K562 (cell line): ENCODE measurements around the gene LMO7. TPM values are rescaled to one million over a fixed set of nuclear protein-coding genes. Genes with fewer than 3 reads are reported as not detected.

Experiments
- ATAC-seq: fragments of 200-7000 bp; cut with Tn5 transposase; 3 replicates; pipeline ENCODE4 v1.9.1; 2020; ENCODE audit warnings: moderate library complexity
- BruUV-seq: library from RNA; stranded (reverse); fragments of 400-500 nt; replicated peaks from 2 replicates; lab custom pipeline; 2021; lab: Mats Ljungman, UMichigan
- CTCF ChIA-PET: fragments of 300-600 bp; formaldehyde crosslinking; extraction: SDS; loops from one replicate; lab custom pipeline; 2021; ENCODE audit warnings: low intra/inter-chr PET ratio; lab: Yijun Ruan, JAX
- POLR2A ChIA-PET: fragments of 300-600, 350-650 bp; sonication (Branson Sonifier 250); formaldehyde crosslinking; extraction: SDS; loops from one replicate; lab custom pipeline; 2021; ENCODE audit warnings: antibody characterized with exemption, inconsistent platforms; lab: Yijun Ruan, JAX
- DNase-seq, 4 experiments: peaks; one replicate each; pipeline versions ENCODE4 v3.0.0 to v3.0.0-alpha.2; 2011 to 2018; ENCODE audit warnings: low spot score in 3 of 4, mixed read lengths in 3 of 4; ENCODE audit errors: extremely low read depth in 1 of 4
- FAIRE-seq: peaks from 2 replicates; lab custom pipeline; 2011; peaks lifted over from hg19 to GRCh38; lab: Jason Lieb, UNC
- H2AFZ ChIP-seq: 2 replicates; pipeline ENCODE4 v1.6.0; 2011; ENCODE audit warnings: low read depth, low read length, control low read depth, inconsistent platforms
- H3K27ac ChIP-seq: fragments of 200-600 bp; 3 replicates; pipeline ENCODE4 v1.8.0; 2011; ENCODE audit warnings: low read depth, mild to moderate bottlenecking, control low read depth, inconsistent platforms, low read length, moderate library complexity, mixed read lengths; ENCODE audit errors: extremely low read depth
- H3K27me3 ChIP-seq, 2 experiments: fragments of 300-600 bp in 1 of 2; 2 replicates in 1 of 2; 3 replicates in 1 of 2; pipeline versions ENCODE4 v1.6.0 to v1.8.0; 2011; ENCODE audit warnings: inconsistent platforms in 2 of 2, low read length in 2 of 2, mild to moderate bottlenecking in 1 of 2, mixed read lengths in 1 of 2, moderate library complexity in 1 of 2; ENCODE audit not compliant: control insufficient read depth in 2 of 2, insufficient read depth in 2 of 2
- H3K36me3 ChIP-seq: fragments of 300-600 bp; 3 replicates; pipeline ENCODE4 v1.8.0; 2011; ENCODE audit warnings: mild to moderate bottlenecking, low read length, inconsistent platforms; ENCODE audit not compliant: control insufficient read depth, insufficient read depth
- H3K4me1 ChIP-seq, 2 experiments: fragments of 200-600 bp in 1 of 2; replicated peaks in 1 of 2; 2 replicates in 1 of 2; 3 replicates in 1 of 2; pipeline versions ENCODE4 v1.5.1 to v1.8.0; 2011; ENCODE audit warnings: inconsistent platforms in 2 of 2, low read length in 2 of 2, mild to moderate bottlenecking in 1 of 2, mixed read lengths in 1 of 2, moderate library complexity in 1 of 2; ENCODE audit not compliant: control insufficient read depth in 2 of 2, insufficient read depth in 2 of 2
- H3K4me2 ChIP-seq: 2 replicates; pipeline ENCODE4 v1.6.1; 2011; ENCODE audit warnings: low read length, control low read depth, inconsistent platforms, mixed read lengths; ENCODE audit not compliant: insufficient read depth
- H3K4me3 ChIP-seq: fragments of 200-600 bp; sonication (generic), shearing (Covaris generic); 2 replicates; pipeline ENCODE4 v1.5.1; 2016; ENCODE audit warnings: control low read depth, inconsistent platforms
- H3K79me2 ChIP-seq: fragments of 200-600 bp; 3 replicates; pipeline ENCODE4 v1.8.0; 2011; ENCODE audit warnings: low read length, inconsistent platforms; ENCODE audit not compliant: control insufficient read depth, insufficient read depth
- H3K9ac ChIP-seq, 2 experiments: 2 replicates each; pipeline versions ENCODE4 v1.6.0 to v1.6.1; 2011; ENCODE audit warnings: low read depth in 2 of 2, low read length in 2 of 2, control low read depth in 1 of 2, inconsistent platforms in 1 of 2, mild to moderate bottlenecking in 1 of 2, mixed read lengths in 1 of 2; ENCODE audit not compliant: insufficient read depth in 1 of 2
- H3K9me1 ChIP-seq: one replicate; pipeline ENCODE4 v1.6.0; 2011; ENCODE audit warnings: inconsistent platforms, mild to moderate bottlenecking, low read length, moderate library complexity; ENCODE audit not compliant: control insufficient read depth, insufficient read depth
- H3K9me3 ChIP-seq: replicated peaks from 2 replicates; pipeline ENCODE4 v1.5.1; 2011; ENCODE audit warnings: low read depth, low read length, inconsistent platforms; ENCODE audit not compliant: control insufficient read depth, insufficient read depth
- H4K20me1 ChIP-seq: replicated peaks from 2 replicates; pipeline ENCODE4 v1.6.1; 2011; ENCODE audit warnings: low read length, inconsistent platforms, mixed read lengths; ENCODE audit not compliant: control insufficient read depth, insufficient read depth
- ATF3 ChIP-seq, 2 experiments: fragments of 450-650 bp in 1 of 2; sonication (generic) in 1 of 2; formaldehyde crosslinking in 1 of 2; IDR thresholded peaks in 1 of 2; conservative IDR thresholded peaks in 1 of 2; 2 replicates each; pipeline versions ENCODE4 v1.6.1 to v1.8.1; 2016 to 2023; ENCODE audit warnings: mild to moderate bottlenecking in 2 of 2, moderate library complexity in 2 of 2, inconsistent platforms in 1 of 2, missing genetic modification reagents in 1 of 2
- HMG20B ChIP-seq: fragments of 250-450 bp; sonication (Bioruptor Pico); IDR thresholded peaks from 2 replicates; pipeline ENCODE4 v1.5.0; 2021; ENCODE audit warnings: mild to moderate bottlenecking
- ILF3 ChIP-seq: fragments of 450-650 bp; IDR thresholded peaks from 2 replicates; pipeline ENCODE4 v1.6.1; 2018; ENCODE audit warnings: antibody characterized with exemption, mild to moderate bottlenecking, moderate library complexity, borderline replicate concordance
- MCM5 ChIP-seq: fragments of 450-650 bp; IDR thresholded peaks from 2 replicates; pipeline ENCODE4 v1.6.1; 2016; ENCODE audit warnings: low read depth
- NFYB ChIP-seq: IDR thresholded peaks from 2 replicates; pipeline ENCODE4 v1.6.1; 2011; ENCODE audit warnings: mild to moderate bottlenecking, moderate library complexity; ENCODE audit not compliant: insufficient read length; ENCODE audit errors: extremely low read depth
- RAD51 ChIP-seq: fragments of 450-650 bp; IDR thresholded peaks from 2 replicates; pipeline ENCODE4 v1.7.1; 2016; ENCODE audit warnings: low read depth, mild to moderate bottlenecking, borderline replicate concordance
- RCOR1 ChIP-seq, 2 experiments: IDR thresholded peaks; 2 replicates each; pipeline ENCODE4 v1.6.1; 2012; ENCODE audit warnings: low read depth in 2 of 2, low read length in 2 of 2, borderline replicate concordance in 1 of 2, improper control_type of control experiment in 1 of 2
- SREBF1 ChIP-seq: fragments of 150-350 bp; IDR thresholded peaks from 2 replicates; pipeline ENCODE4 v1.6.1; 2014; ENCODE audit warnings: antibody characterized with exemption, low read depth, low read length, borderline replicate concordance
- TOE1 ChIP-seq, 2 experiments: fragments of 450-650 bp in 1 of 2; sonication (generic) in 1 of 2; formaldehyde crosslinking in 1 of 2; IDR thresholded peaks; 2 replicates each; pipeline versions ENCODE4 v1.7.1 to v1.8.0; 2016 to 2022; ENCODE audit warnings: borderline replicate concordance in 2 of 2, mild to moderate bottlenecking in 2 of 2, antibody characterized with exemption in 1 of 2, inconsistent platforms in 1 of 2, low read depth in 1 of 2, missing genetic modification reagents in 1 of 2, moderate library complexity in 1 of 2
- YBX1 ChIP-seq: fragments of 450-650 bp; IDR thresholded peaks from 2 replicates; pipeline ENCODE4 v1.7.1; 2016; ENCODE audit warnings: mild to moderate bottlenecking
- ZNF354B ChIP-seq: fragments of 250-450 bp; sonication (Bioruptor Pico); IDR thresholded peaks from 2 replicates; pipeline ENCODE4 v1.4.0; 2020
- WGBS: fragments of 100-300 bp; shearing (Covaris generic); methylation state at CpG from one replicate; pipeline ENCODE4 v1.1.6; 2016; ENCODE audit warnings: low coverage, mixed read lengths; ENCODE audit not compliant: insufficient coverage; ENCODE audit errors: missing lambda C conversion rate; 5-methylcytosine and 5-hydroxymethylcytosine counted together
- in situ Hi-C: fragments of 300-500 bp; cut with MboI; formaldehyde crosslinking; loops from 4 replicates; pipeline ENCODE4 v1.15.0; 2018; ENCODE audit warnings: inconsistent platforms, mixed read lengths
- intact Hi-C: fragments of 100-400 bp; cut with micrococcal nuclease; formaldehyde crosslinking; loops from 2 replicates; pipeline ENCODE4 v1.14.2; 2022
- polyA plus RNA-seq, 8 experiments: library from polyadenylated mRNA; depleted of rRNA in 4 of 8; stranded (reverse) in 5 of 8; unstranded in 3 of 8; fragments of >200 nt; fragmentation: Nextera tagmentation in 2 of 8; fragmentation: Illumina TruSeq in 1 of 8; extraction: Ambion mirVana in 2 of 8; extraction: Trizol in 1 of 8; gene quantifications; 2 replicates each; pipeline versions ENCODE4 v1.2.1 to v1.2.3, GENCODE V29; 2011 to 2014; ENCODE audit warnings: inconsistent platforms in 1 of 8, missing spikeins in 1 of 8
- total RNA-seq, 7 experiments: library from RNA; depleted of rRNA in 6 of 7; stranded (reverse); fragments of >200 nt in 6 of 7; fragmentation: Illumina TruSeq in 2 of 7; extraction: Trizol in 2 of 7; gene quantifications; 2 replicates each; pipeline versions ENCODE4 v1.2.1 to v1.2.3, GENCODE V29; 2011 to 2021; ENCODE audit warnings: low replicate concordance in 1 of 7
- TF ChIP-seq, protein P1 (sequence below): fragments of 450-650 bp; formaldehyde crosslinking; IDR thresholded peaks from 2 replicates; pipeline ENCODE4 v1.4.0; 2022; ENCODE audit warnings: mild to moderate bottlenecking, moderate library complexity

LMO7 gene
- total and polyA plus RNA-seq, 9 of the 15 experiments (the other 6 are each of a cell fraction or from before 2014, with no cell fraction given) = 0.42 to 4.3 (median 1.7) TPM

GRCh38 chr13:75762955-75763354 is 126.8 kb downstream of the LMO7 start:
- no peaks in the 10 kb centered on the region for H3K4me1 ChIP-seq

More at GRCh38 chr13:75762955-75763354, 126.8 kb downstream of the LMO7 start:
- POLR2A ChIA-PET = no interaction called here
- WGBS = 0% methylated on average over 2 of the region's 2 CpGs
- no peak overlapping the region for H3K4me3 ChIP-seq
- intact Hi-C loops (no loop called here), in situ Hi-C loops (no loop called here)
- H3K9me3 ChIP-seq = no peaks in the 10 kb centered on the region
- BruUV-seq = no TSS peak
- H2AFZ ChIP-seq = no peak overlapping the region
- H3K36me3 ChIP-seq = no peaks in the 10 kb centered on the region
- FAIRE-seq = no peak
- no peak overlapping the region for H3K9ac ChIP-seq
- no peak for ATAC-seq
- no peak overlapping the region for H3K4me2 ChIP-seq
- no peaks in the 10 kb centered on the region for H3K79me2 ChIP-seq
- TF ChIP-seq ILF3 = no peak
- TF ChIP-seq RCOR1 (IDR thresholded peaks at IDR 0.05; ENCODE audit: borderline replicate concordance in 1 of 2, low read depth in 2 of 2, low read length in 2 of 2) = no peak
- no peak for TF ChIP-seq NFYB
- no peak for TF ChIP-seq YBX1
- TF ChIP-seq MCM5 = no peak
- TF ChIP-seq ZNF354B (CRISPR knock-in tag) = no peak
- no peak for TF ChIP-seq ATF3 (IDR thresholded peaks at IDR 0.05)
- no peak for TF ChIP-seq ATF3 (CRISPR knock-in tag; conservative IDR thresholded peaks at IDR 0.05)
- no peak for TF ChIP-seq RAD51
- no peak for TF ChIP-seq TOE1 (IDR thresholded peaks at IDR 0.05; ENCODE audit: borderline replicate concordance)
- TF ChIP-seq TOE1 (CRISPR knock-in tag; IDR thresholded peaks at IDR 0.05; ENCODE audit: borderline replicate concordance, low read depth) = no peak
- TF ChIP-seq, protein P1, sequence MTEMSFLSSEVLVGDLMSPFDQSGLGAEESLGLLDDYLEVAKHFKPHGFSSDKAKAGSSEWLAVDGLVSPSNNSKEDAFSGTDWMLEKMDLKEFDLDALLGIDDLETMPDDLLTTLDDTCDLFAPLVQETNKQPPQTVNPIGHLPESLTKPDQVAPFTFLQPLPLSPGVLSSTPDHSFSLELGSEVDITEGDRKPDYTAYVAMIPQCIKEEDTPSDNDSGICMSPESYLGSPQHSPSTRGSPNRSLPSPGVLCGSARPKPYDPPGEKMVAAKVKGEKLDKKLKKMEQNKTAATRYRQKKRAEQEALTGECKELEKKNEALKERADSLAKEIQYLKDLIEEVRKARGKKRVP = no peak
- TF ChIP-seq HMG20B = no peak
- no peak for TF ChIP-seq SREBF1
- H3K27me3 ChIP-seq = no peaks in the 10 kb centered on the region
- no peak overlapping the region for H3K27ac ChIP-seq
- H3K9me1 ChIP-seq = no peaks in the 10 kb centered on the region
- DNase-seq = no peak
- CTCF ChIA-PET = no interaction called here
- H4K20me1 ChIP-seq = no peaks in the 10 kb centered on the region
